GM19238 (cell line): ENCODE measurements around the gene BCOR.

Experiments
- DNase-seq: peaks from one replicate; pipeline ENCODE4 v3.0.0; 2011; ENCODE audit warnings: low spot score; ENCODE audit not compliant: insufficient read length

The BCOR gene

DNA sequence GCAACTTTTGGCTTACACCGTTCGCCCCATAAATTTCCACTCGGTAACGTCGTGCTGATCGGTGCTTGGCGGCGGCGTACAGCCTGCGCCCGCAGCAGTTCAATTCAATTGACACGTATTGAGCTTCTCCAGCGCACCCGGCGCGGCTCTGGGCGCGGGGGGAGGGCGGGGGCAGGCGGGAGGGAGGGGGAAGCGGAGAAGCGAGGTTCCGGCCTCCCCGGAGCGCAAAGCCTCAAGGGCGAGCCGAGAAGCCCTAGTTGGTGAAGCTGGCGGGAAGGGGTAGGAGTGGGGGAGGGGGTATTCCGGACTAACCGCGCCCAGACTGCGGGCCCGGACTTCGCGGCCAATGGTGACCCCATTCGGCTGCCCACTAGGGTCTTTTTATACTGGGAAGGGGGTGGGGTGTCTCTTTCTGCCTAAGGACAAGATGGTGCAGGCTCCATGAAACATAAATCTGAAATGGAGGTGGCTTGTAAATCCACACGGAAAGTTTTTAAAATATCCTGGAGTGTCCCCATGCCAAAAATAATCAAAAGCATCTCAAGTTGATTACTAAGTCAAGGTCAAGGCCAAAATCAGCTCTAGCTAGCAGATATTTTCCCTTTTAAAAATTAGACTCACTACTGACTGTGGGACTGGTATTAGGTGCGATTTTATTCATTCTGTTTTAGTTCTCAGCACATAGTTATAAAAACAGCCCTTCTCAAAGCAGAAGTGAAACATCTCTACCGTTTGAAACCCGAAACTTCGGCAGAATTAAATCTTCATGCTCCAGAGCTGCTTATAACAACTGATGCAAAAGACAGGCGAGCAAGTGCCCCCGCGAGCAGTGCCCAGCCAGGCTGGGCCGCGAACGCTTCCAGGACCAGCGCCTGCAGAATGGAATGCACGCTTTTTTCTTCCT is 1.5 kb upstream of the BCOR start:
- no peak for DNase-seq

DNA sequence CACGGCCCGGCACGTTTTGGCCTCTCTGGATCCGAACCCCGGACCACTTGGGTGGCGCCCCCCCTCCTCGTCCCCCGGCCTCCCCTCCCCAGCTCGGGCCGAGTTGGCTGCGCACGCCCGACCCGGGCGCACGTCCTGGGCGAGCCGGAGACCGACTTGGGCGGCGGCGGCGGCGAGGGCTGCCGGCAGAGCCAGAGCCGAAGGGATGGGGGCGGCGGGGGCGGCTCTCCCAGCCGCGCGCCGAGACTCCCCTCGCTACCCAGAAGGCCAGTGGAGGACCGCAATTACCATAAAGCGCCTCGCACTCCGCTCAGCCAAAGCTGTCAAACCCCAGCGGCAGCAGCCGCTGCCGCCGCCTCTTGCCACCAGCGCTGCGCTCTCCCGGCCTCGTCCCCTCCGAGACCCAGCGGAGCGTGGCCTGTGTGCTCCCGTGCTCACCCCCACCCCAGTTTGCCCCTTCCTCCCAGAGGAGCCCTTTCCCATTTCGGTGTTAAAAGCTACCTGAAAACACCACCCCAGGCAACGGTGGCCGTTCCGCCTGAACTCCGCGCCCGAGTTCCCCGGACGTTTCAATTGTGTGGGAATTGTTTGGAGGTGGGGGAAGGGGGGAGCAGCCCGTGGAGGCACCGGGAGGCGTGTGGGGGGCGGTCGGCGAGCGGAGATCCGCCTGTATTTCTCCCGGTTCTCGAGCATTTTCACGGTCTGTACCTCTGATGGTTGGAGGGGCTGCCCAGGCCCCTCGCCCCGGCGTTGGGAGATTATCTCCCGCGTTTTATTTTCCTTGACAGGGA is 701 bp upstream of the BCOR start:
- DNase-seq, result no peak

DNA sequence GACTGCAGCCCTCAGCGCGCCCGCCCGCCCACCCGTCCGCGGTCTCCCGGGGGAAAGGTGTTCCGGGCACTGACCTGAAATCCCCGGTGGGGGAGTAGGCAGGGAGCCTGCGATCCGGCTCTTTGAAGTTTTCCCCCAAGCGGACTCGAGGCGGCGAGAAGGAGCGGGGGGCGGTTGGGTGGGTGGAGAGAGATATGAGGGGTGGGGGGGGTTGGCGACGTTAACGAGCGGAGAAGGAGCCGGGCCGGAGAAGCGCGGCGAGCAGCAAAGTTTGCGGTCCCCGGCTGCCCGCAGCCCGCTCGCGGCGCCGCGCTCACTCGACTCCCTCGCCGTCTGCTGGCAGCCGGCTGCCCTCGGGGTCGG is 636 bp downstream of the BCOR start:
- no peak for DNase-seq

DNA sequence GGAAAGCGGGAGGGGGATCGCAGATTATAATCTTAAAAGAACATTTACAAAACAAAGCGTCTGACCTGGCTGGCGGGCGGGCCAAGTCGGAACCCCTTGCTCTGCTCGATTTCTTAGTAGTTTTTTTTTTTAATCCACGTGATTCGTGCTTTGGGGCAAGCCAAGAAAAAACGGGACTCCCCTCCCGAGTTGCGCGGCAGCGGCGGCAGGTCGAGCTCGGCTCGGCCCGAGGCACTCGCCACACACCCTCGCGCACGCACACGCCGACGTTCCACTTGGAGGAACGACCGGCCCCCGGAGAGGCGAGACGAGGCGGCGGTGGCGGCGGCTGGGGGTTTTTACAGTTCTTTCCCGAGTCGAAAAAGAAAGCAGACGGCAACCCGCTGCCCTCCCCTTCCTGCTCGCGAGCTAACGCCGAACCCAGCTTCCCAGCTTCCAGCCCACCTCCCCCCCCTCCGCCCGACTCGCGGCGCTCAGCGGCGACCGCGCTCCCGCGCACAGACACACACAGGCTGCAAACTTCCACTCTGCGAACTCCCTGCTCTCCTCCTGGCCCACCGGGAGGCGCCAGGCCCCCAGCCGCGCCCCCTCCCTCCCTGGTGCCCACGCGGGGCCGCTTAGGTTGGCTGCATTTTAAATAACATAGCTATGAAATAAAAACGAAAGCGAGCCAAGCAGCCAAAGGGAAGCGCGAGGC is 1.2 kb downstream of the BCOR start:
- DNase-seq, result peak; percentile 51

DNA sequence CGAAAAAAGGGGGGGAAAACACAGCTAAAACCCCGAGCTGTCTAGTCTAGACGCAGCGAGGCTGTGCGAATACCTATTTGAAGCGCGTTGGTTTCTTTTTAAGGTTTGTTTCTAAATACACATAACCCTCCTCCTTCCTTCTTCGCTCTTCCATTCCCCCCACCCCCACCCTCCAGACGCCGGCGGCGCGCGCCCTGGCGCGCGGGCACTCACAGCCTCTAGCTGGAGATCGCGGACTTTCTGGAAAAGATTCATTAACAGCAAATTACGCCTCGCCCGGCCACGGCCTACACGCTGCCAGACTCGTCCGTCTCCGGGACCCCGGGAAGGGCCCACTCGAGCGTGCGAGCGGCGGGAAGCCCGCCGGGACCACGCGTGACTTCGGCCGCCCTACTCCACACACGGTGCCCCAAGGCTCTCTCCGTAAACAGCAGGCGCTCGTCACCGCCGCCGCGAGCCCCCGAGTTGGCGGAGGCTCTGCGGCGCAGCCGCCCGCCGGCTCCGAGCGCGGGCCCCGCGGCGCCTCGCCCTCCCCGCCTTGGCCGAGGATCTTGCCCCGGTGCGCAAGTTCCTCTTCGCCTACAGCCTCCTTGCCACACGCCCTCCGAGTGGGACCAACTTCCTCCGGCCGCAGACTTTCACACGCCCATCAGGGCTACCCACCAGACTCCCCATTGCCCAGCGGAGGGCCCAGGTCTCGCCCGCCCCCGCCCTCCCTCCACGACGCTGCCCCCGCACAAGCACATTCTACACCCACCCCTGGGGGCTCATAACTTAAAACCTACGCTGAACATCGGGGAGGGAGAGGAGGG is 2.0 kb downstream of the BCOR start:
- DNase-seq, result no peak

DNA sequence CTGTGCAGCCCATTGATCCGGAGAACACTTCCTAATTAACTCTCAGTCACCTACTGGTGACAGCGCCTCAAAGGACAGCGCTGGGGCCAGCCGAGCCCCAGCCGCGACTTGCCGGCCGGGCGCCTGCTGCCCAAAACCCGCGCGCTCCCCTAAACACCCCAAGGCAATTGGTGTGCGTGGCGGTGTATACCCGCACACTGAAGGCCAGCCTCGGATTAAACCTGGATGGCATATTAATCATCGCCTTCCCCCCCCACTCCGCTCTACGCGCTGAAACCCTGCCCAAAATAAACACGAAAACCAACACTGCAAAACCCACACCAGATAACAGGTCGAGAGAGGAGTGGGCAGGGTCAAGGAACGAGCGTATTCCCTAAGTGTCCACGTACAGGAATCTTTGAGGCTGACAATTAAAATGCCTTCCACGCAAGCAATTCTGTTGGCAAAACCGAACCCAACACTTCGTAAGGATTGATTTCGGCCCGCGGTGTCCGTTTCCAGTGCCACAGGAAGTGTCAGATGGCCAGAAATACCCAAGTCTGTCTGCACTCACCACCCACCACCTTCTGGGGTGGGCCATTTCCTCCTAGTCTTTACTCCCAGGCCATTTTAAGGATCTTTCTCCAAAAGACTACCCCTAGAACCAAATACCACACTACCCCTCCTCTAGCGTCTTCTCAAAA is 2.7 kb downstream of the BCOR start:
- no peak for DNase-seq

DNA sequence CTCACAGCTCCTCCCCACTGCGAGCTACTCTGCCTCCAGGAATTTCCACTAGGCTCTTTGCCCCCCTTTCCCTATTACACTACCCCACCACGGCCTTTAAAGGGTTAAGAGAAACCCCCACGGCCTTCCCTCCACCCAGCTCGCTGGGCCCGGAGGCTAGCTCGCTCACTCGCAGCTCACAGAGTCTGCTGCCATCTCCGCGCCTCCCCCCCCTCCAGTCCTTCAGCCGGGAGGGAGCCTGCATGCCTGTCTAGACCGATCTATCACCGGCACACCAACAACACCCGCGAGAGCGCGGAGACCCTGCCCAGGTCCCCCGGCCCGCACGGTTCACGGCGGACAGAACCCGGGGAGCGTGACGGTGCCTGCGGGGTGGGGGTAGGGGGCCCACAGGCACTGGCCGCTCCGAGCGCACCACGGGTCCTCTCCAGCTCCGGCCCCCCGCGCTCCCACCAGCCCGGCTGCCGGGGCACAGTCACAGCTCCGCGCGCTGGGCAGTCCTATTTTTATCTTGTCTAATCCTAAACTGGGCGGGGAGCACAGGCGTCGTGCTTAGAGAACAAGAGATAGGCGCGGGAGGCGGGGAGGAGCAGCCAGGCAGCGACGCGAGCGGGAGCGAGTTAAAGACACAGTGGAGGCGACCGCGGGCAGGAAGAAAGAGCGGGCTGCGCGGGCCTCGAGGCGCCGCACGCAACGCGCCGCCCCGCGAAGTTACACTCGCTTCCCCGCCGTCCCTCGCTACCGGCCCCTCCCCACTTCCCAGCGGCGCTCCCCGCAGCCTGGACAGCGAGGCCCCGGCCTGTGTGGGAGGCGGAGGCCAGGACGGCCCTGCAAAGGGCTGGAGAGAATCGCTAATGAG is 3.5 kb downstream of the BCOR start:
- no peak for DNase-seq

DNA sequence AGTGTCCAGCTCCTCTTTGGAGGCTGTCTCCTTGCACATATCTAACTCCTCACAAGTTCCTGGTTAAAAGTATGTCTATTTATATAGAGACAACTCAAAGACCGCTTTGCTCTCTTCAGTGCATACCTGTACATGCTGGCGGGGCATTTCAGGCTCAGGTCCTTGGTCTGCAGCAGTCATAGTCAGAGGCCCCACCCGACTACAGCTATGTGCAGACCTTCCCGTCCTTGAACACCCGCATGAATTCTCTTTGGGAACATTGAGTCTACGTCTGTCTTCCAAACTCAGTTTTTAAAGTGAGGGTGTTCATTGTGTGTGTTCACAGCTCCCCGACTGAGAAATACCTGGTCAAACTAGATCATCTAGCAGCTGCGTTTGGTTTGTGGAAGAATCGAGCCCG is 4.2 kb downstream of the BCOR start:
- DNase-seq, result no peak

DNA sequence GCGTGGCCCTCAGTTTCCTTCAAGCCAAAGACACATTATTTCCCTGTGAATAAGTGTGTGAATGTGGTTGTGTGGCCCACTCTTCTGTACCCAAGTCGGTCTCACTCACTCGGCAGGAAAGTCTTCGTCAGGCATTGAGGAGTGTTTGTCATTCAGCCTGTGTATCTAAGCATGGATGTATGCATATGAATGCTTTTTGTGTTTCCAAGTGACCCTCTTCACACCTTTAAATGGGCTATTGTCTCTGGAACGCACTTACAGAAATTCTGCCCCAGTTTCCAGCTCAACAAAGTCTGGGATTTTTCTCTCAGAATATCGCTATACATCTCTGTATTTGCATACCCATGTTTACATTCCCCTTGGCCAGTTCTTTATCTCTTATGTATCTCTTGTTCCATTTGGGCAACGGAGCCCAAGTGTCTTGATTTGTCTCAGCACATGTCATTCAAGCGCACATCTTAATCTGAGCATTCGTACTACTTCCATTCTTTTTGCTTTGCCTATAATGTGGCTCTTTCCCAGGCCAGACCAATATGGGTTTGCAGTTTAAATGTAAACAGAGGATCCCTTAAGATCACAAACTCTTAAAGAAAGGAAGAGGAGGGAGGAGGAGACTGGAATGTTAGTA is 4.8 kb downstream of the BCOR start:
- no peak for DNase-seq

DNA sequence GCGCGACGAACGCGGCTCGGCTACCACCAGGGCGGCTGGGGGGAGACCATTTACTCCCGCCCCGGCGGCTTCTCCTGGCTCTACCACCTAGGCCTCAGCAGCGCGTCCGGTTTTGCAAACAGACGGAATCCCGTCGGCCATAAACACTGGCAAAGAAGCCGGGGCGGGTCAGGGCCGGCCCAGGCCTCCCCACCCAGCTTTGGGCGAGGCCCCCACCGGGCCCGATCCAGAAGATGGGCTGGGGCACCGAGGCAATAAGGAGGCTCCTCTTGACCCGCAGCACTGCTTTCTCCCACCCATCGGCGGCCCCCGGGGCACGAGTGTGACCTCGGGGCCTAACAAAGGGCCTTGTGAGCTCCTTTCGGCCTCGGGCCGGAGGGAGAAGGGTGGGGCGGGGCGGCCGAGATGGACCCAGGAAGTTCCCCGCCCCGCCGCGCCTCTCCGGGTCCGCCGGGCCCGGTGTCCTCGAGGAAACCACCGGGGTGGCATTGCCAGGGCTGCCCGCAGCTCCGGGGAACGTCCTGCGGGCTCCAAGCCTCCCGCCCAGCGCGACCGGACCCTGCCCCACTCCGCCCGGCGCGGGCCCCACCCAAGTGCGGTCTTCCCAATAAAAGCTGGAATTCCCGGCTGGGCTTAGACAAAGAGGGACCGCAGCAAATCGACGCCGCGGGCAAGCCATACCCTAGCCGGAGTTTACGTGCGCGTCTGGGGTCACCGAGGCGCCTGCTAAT is 5.9 kb downstream of the BCOR start:
- no peak for DNase-seq

DNA sequence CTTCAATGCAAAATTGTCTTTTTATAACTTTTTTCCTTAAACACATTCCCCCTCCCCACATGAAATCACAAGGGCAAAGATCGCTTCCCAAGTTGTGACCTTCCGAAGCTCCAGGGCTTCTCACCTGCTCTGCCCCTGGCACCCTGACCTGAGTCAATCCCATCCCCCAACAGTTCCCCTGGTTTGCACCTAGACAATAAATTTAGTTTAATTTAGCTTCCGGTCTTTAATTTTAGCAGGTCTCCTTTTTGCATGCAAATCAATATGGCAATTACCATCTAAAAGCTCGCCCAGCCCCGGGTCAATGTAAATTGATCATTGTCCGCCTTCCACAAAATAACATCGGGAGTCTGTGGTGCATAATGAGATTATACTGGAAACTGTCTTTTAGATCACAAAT is 6.8 kb downstream of the BCOR start:
- no peak for DNase-seq

DNA sequence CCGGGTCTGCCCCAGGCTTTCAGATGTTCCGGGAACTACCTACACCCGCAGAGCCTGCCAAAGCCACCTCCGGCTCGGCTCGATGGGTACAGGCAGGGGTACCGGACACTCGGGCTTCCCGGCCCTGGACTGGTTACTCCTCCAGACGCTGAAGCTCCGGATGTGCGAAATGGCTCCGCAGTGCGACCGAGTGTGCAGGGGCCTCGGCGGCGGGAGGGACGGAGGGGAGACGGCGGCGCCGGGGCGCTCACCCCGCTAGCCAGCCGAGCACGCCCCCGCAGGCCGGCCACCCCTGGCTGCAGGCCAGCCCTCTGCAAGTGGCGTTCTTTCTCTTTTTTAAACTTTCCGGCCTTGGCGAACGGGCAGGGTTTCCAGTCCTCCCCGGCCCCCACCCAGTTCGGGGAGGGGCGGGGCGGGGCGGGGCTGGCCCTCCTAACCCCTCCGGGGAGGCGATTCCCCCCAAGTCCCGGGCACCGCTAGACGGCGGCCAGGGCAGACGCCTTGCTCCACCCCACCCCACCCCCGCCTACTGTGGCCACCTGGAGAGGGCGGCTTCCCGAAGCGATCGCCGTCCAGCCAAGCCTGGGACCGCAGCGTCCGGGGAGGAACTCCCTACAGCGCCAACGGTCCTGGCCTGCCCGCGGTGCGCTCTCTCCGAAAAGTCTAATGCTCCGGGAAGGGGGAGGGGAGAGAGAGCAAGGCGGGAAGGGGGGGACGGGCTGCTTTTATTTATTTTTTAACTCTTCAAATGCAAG is 7.5 kb downstream of the BCOR start:
- no peak for DNase-seq

DNA sequence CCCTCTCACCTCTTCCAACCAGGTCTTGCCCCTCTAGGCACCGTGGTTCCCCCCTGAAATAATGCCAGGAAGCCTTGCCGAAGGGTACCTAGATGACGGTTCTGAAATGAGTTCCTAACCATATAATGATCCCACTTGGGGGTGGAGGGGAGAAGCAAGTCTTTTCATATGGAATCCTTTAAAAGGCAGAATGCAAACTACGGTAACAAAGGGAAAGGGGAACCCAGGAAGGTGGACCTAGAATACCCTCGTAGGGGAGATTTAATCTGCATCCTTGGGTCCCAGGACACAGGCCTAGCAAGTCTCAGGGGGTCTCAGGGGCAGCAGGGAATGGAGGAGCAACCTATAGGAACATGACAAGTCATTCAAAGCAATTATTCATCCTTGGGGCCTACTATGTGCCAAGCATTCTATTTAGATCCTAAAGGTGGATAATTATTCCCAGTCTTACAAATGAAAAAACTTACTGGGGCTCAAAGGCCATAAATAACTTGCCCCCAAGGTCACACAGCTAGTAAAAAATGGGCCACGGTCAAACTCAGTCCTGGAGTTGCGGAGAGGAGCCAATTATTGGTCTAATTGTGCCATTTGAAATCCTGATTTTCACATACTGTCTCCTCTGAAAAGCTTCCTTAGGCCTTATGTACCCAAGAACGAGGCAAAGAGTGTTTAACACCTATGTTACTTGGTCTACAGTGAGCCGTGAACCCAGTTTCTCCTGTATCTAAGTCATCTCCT is 8.8 kb downstream of the BCOR start:
- DNase-seq, result no peak

DNA sequence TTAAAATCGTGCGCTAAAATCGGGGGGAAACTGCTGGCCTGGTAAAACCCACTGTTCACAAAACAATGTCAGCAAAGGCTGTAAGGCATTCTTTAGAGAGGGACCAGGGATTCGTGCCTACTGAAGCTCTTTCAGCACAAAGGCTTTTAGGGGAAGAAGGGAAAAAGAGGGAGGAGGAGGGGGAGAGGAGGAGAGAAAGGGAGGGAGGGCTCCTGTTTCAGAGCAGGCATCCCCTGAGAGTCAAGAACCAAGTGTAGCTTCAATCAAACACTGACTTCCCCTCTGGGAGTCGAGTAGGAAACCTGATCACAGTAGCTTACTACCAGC is 9.5 kb downstream of the BCOR start:
- no peak for DNase-seq

DNA sequence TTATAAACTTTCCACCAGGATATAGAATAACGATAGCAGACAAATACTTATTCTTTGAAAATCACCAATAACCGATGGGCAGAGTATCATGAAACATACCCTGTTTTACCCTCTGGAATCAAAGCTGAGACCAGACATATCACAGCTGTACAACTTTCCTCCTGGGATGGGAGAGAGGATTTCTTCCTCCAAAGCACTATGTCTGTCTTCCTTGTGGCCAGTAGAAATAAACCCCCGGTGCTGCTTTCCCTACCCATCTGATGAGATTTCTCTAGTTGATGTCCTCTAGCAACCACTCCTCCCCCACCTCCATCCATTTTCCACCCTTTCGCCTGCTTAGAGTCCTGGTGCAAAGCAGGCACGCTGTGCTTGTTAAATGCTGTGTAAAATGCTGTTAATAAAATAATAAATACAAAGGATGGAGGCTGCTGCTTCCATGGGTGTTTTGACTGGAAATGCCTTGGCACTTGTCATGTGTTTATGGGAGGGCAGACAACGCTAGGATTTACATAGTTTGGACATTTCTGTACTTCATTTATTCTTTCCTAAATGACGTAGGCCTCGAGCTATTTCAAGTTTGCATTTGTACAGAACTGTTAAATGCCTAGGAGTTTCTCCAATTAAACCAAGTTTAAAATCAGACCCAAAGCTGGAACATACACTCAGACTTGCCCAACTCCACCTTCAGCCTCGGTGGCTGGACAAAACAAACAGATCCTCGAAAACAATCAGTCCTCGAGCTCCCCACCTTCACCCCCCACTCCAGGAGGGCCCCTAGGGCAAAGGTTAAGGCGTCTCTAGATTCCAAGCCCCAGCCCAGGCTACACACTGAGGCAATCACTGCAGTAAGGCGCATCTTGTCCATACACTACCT is 10.1 kb downstream of the BCOR start:
- no peak for DNase-seq

DNA sequence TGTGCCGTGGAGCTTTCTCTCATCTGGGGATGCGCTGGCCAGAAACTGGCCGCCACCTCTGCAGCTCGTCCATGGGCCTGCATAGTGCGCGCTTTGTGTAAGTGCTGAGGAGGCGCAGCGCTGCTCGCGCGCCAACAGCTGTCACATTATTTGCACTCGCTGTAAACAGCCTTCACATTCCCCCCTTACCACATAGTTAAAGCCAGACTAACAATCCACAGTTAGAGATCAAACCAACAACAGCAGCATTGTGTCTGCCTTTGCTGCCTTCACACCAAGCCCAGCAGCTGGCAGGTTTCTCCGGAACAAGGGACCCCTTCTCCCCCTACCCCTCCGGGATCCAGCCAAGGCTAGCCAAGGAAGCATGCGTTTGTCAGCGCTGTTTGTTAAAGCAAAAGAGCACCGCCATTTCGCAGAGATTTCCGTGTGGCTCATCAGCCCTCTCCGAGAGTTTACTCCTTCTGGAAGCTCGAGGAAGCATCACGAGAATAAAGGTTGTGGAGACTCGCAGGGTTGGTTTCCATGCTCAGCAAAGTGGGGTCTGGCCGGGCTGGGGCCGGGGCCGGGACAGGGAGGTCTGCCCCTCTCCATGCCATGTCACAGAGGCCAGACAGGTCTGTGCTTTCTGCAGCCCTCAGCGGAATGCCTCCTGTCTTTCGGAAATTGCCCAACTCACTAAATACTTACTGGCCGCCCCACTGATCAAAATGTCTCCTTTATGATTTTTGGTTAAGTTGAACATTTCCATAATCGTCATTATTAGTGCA is 11.0 kb downstream of the BCOR start:
- DNase-seq, result no peak
